ENCODE results near the gene MBOAT7. TPM values are rescaled to one million over a fixed set of nuclear protein-coding genes. Genes with fewer than 3 reads are reported as not detected.

Gene MBOAT7
- total RNA-seq, 2 experiments from 2014 or later, result 18.1 to 25.0 TPM

DNA sequence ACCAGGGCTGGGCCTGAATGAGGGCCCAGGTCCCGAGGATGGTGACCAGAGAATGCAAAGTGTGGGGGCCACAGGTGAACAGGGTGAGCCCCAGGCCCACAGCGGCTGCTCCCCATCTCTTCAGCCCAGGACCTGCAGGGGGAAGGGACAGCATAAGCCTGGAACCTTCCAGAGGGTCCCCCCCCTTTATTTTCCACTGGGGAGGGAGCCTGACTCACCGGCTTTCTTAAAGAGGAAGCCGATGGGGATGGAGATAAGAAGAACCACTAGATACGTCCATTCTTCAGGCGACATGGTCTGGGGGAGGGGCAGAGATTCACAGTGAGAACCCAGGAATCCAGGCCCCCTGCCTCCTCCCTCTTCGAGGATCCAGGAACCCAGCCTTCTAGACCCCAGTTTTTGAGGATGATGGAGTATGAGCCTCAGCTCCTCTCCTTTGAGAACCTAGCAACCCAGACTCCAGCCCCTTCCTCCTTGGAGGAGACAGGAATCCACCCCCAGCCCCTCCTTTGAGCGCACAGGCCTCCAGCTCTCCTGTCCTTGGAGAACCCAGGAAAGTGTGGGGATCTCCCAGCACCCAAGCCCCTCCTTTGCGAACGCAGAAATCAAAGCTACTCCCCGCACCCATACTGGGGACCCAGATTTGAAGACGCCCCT lies 1.0 kb downstream of the MBOAT7 start:
- CTCF ChIA-PET (ENCODE audit: unreplicated experiment), result no interaction called here
- H3K36me3 ChIP-seq (ENCODE audit: insufficient read depth, low read length), result peaks cover 6% of the 10 kb centered on the region
- no peaks in the 10 kb centered on the region for H3K9me2 ChIP-seq (ENCODE audit: insufficient read depth, low read length)
- DNase-seq (ENCODE audit: low spot score), result no peak
- POLR2A ChIA-PET, result interaction anchor here (0.6 to 2.2 kb wide), 3 partner anchors 10 to 51 kb away, joined by 3 to 10 read pairs (median 7); partner anchors contain the start of genes CNOT3 and LENG1
- no peaks in the 10 kb centered on the region for H4K20me1 ChIP-seq (ENCODE audit: insufficient read depth, low read length)
- no peak for TF ChIP-seq CTCF (conservative IDR thresholded peaks at IDR 0.05; ENCODE audit: low read length)
- TF ChIP-seq EZH2phosphoT487 (IDR thresholded peaks at IDR 0.05; ENCODE audit: borderline replicate concordance, low read depth, low read length), result no peak
- intact Hi-C loops (cut with micrococcal nuclease; ENCODE audit: unreplicated experiment), result no loop called here
- peak overlapping the region; percentile 76 for H3K4me3 ChIP-seq (ENCODE audit: low read depth, low read length, poor library complexity, severe bottlenecking)
- H3K27ac ChIP-seq (ENCODE audit: low read depth, low read length, poor library complexity, severe bottlenecking), result peak overlapping the region; percentile 82
- H3K4me2 ChIP-seq (ENCODE audit: low read length), result peak overlapping the region; percentile 97
- H3K9me3 ChIP-seq (ENCODE audit: low read length), result no peaks in the 10 kb centered on the region
- peaks cover 25% of the 10 kb centered on the region for H3K4me1 ChIP-seq (ENCODE audit: insufficient read depth, low read length, poor library complexity, severe bottlenecking)
- BruUV-seq (replicated peaks), result no TSS peak
- no peak overlapping the region; the same call in 1 of the 2 replicates for H2AFZ ChIP-seq (ENCODE audit: low read length)
- peaks cover 21% of the 10 kb centered on the region; the same call in 1 of the 2 replicates for H3K79me2 ChIP-seq (ENCODE audit: insufficient read depth, low read depth, low read length)

DNA sequence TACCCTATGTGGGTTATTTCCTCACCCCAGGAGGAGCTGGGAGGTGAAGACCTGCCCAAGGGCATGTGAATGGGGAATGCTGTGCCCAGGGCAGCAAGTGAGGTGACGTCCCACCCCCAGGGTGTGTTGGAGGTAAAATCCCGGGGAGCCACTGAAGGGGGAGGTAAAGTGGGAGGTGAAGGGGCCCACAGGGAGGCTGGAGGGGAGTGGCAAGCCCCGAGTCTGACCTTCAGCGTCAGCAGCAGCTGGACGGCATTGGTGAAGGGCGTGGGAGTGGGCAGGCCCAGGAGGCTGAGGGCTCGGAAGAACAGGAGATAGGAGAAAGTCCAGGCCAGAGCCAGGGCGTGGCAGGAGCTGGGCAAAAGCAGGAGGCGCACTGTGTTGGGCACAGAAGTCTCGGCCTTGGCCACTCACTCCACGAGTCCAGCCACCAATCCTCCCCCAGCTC lies 2.4 kb downstream of the MBOAT7 start:
- Histone ChIP-seq H3K4me1 (ENCODE audit: insufficient read depth, low read length, poor library complexity, severe bottlenecking) (peaks cover 18% of the 10 kb centered on the region), H3K79me2 (ENCODE audit: insufficient read depth, low read depth, low read length) (peaks cover 15% of the 10 kb centered on the region; the same call in 1 of the 2 replicates)
- CTCF ChIA-PET (ENCODE audit: unreplicated experiment), result no interaction called here

More for the DNA sequence above, 2.4 kb downstream of the MBOAT7 start:
- intact Hi-C loops (cut with micrococcal nuclease; ENCODE audit: unreplicated experiment), result no loop called here
- POLR2A ChIA-PET, result interaction anchor here (0.9 kb wide), 1 partner anchor 934 kb away, joined by 3 read pairs; no protein-coding TSS in a partner anchor
- H3K9me2 ChIP-seq (ENCODE audit: insufficient read depth, low read length), result no peaks in the 10 kb centered on the region
- no peak overlapping the region for H3K27ac ChIP-seq (ENCODE audit: low read depth, low read length, poor library complexity, severe bottlenecking)
- no peaks in the 10 kb centered on the region for H3K9me3 ChIP-seq (ENCODE audit: low read length)
- H3K4me3 ChIP-seq (ENCODE audit: low read depth, low read length, poor library complexity, severe bottlenecking), result no peak overlapping the region
- H2AFZ ChIP-seq (ENCODE audit: low read length), result no peak overlapping the region
- H4K20me1 ChIP-seq (ENCODE audit: insufficient read depth, low read length), result no peaks in the 10 kb centered on the region
- DNase-seq (ENCODE audit: low spot score), result no peak
- no TSS peak for BruUV-seq (replicated peaks)
- TF ChIP-seq EZH2phosphoT487 (IDR thresholded peaks at IDR 0.05; ENCODE audit: borderline replicate concordance, low read depth, low read length) (no peak), CTCF (conservative IDR thresholded peaks at IDR 0.05; ENCODE audit: low read length) (no peak)
- no peak overlapping the region for H3K4me2 ChIP-seq (ENCODE audit: low read length)
- H3K36me3 ChIP-seq (ENCODE audit: insufficient read depth, low read length), result no peaks in the 10 kb centered on the region
